Upper lobe of left lung (tissue), 4 donors: Measurements from ENCODE around the gene PPM1M.

Experiments
- EP300 ChIP-seq, 4 donors: sonication (generic); formaldehyde crosslinking; IDR thresholded peaks; one replicate each; pipeline ENCODE4 v1.5.1; 2017; ENCODE audit warnings: antibody characterized with exemption in 4 of 4, control low read depth in 2 of 4
- POLR2A ChIP-seq, 4 donors: fragments of 450-650 bp; IDR thresholded peaks; one replicate each; pipeline ENCODE4 v1.5.1; 2016 to 2017; ENCODE audit warnings: antibody characterized with exemption in 4 of 4, mild to moderate bottlenecking in 2 of 4
- POLR2AphosphoS5 ChIP-seq, 2 donors: sonication (generic); formaldehyde crosslinking; IDR thresholded peaks; one replicate each; pipeline ENCODE4 v1.5.1; 2017; ENCODE audit warnings: antibody characterized with exemption in 2 of 2
- TF ChIP-seq, protein P1 (sequence below), 6 experiments: fragments of 450-650 bp in 4 of 6; fragments of 200-600 bp in 2 of 6; sonication (generic) in 2 of 6; IDR thresholded peaks; one replicate each; pipeline ENCODE4 v1.5.1; 2016 to 2019; ENCODE audit warnings: antibody characterized with exemption in 6 of 6

DNA sequence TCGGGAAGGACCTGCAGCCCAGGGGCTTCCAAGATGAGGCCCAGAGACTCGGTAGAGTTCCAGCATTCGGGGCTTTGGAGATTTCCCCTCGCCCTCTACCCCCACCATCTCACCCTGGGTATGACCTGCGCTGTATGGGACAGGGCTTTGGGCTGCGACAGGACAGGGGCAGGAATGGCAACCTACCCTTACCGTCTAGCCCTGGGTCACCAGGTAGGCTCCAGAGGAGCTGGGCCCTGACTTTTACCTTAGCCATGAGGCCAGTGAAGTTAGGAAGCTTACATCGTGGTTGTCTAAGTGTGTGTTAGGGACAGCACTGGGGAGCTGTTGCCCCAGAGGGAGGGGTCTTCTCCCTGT lies 683 bp downstream of the PPM1M start:
- no peak for TF ChIP-seq POLR2A (IDR thresholded peaks at IDR 0.05)
- TF ChIP-seq, protein P1, sequence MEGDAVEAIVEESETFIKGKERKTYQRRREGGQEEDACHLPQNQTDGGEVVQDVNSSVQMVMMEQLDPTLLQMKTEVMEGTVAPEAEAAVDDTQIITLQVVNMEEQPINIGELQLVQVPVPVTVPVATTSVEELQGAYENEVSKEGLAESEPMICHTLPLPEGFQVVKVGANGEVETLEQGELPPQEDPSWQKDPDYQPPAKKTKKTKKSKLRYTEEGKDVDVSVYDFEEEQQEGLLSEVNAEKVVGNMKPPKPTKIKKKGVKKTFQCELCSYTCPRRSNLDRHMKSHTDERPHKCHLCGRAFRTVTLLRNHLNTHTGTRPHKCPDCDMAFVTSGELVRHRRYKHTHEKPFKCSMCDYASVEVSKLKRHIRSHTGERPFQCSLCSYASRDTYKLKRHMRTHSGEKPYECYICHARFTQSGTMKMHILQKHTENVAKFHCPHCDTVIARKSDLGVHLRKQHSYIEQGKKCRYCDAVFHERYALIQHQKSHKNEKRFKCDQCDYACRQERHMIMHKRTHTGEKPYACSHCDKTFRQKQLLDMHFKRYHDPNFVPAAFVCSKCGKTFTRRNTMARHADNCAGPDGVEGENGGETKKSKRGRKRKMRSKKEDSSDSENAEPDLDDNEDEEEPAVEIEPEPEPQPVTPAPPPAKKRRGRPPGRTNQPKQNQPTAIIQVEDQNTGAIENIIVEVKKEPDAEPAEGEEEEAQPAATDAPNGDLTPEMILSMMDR (IDR thresholded peaks at IDR 0.05), result no peak
- no peak for TF ChIP-seq POLR2AphosphoS5 (IDR thresholded peaks at IDR 0.05)
- TF ChIP-seq EP300 (IDR thresholded peaks at IDR 0.05), result no peak
